ENCODE data around the gene NME5. TPM values are rescaled to one million over a fixed set of nuclear protein-coding genes. Genes with fewer than 3 reads are reported as not detected.

NME5 gene
- total and polyA plus RNA-seq, 2 of the 13 experiments (the other 11 are each of a cell fraction or from before 2014, with no cell fraction given) = 0.18 TPM; not detected in 1

DNA sequence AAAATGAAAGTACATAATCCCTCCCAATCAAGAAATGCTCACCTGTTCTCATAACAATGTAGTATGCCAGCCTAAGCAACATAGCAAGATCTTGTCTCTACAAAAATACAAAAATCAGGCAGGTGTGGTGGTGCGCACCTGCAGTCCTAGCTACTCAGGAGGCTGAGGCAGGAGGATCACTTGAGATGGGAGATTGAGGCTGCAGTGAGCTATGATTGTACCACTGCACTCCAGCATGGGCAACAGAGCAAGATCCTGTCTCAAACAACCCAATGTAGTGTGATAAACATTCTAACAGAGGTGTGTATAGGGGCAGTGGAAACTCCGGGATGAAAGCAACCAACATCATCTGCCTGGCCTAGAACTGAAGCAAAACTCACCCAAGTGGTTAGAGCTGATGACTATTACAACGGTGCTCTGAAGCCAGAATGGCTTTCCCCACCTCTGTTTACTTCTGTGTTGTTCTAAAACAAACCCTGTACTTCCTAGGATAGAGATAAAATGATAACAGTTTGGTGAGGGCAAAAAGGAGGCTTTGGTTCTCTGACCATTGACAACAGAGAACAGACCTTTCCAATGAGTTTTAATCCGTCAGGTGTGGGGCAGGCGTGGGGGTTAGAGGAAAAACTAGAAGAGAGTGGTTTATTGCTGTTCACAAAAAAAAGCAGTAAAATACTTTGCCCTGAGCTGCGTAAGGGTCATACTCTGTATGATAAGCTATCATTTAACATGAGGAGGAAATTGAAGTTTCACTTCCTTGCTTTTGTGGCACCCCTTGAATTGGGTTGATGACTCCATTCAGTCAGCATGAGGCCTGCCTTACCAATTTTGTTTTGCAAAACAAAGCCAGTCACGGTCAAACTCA, 36.5 kb downstream of the NME5 start:
- FAIRE-seq (no peak), ATAC-seq (no peak), DNase-seq (ENCODE audit: low spot score) (no peak)
- in situ Hi-C loops (cut with HindIII; ENCODE audit: extremely low pct_ligation_motif_present, low pct_unique_long_range_greater_than_20kb) = no loop called here
- ChIA-PET POLR2A (no interaction called here), CTCF (ENCODE audit: low intra/inter-chr PET ratio, low total read pairs) (no interaction called here)
- Histone ChIP-seq H4K20me1 (ENCODE audit: insufficient read depth, low read length) (no peaks in the 10 kb centered on the region), H3K36me3 (replicated peaks in 1 of 2; ENCODE audit: control insufficient read depth in 1 of 2, insufficient read depth in 2 of 2, low read length in 2 of 2) (no peaks in the 10 kb centered on the region), H3K4me2 (ENCODE audit: low read depth, low read length) (no peak overlapping the region), H3K4me1 (ENCODE audit: insufficient read depth, low read length) (peaks cover 24% of the 10 kb centered on the region), H2AFZ (ENCODE audit: low read length) (no peak overlapping the region), H3K9ac (ENCODE audit: insufficient read depth, low read depth, low read length) (no peak overlapping the region), H3K79me2 (ENCODE audit: insufficient read depth, low read length) (no peaks in the 10 kb centered on the region), H3K27me3 (ENCODE audit: control insufficient read depth in 1 of 2, insufficient read depth in 2 of 2, low read length in 2 of 2) (no peaks in the 10 kb centered on the region), H3K27ac (ENCODE audit: extremely low read length, insufficient read depth, low read length) (no peak overlapping the region), H3K9me3 (ENCODE audit: low read length) (no peaks in the 10 kb centered on the region), H3K4me3 (replicated peaks in 1 of 3; ENCODE audit: insufficient read depth in 1 of 3, low read depth in 2 of 3, low read length in 3 of 3) (no peak overlapping the region)
- intact Hi-C loops (cut with micrococcal nuclease; ENCODE audit: unreplicated experiment) = no loop called here
- WGBS (ENCODE audit: low lambda C conversion rate) = 44% methylated on average over 7 of the region's 7 CpGs
- TF ChIP-seq, protein P1, sequence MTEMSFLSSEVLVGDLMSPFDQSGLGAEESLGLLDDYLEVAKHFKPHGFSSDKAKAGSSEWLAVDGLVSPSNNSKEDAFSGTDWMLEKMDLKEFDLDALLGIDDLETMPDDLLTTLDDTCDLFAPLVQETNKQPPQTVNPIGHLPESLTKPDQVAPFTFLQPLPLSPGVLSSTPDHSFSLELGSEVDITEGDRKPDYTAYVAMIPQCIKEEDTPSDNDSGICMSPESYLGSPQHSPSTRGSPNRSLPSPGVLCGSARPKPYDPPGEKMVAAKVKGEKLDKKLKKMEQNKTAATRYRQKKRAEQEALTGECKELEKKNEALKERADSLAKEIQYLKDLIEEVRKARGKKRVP (CRISPR knock-in tag; IDR thresholded peaks at IDR 0.05) = no peak
- TF ChIP-seq, protein P2, sequence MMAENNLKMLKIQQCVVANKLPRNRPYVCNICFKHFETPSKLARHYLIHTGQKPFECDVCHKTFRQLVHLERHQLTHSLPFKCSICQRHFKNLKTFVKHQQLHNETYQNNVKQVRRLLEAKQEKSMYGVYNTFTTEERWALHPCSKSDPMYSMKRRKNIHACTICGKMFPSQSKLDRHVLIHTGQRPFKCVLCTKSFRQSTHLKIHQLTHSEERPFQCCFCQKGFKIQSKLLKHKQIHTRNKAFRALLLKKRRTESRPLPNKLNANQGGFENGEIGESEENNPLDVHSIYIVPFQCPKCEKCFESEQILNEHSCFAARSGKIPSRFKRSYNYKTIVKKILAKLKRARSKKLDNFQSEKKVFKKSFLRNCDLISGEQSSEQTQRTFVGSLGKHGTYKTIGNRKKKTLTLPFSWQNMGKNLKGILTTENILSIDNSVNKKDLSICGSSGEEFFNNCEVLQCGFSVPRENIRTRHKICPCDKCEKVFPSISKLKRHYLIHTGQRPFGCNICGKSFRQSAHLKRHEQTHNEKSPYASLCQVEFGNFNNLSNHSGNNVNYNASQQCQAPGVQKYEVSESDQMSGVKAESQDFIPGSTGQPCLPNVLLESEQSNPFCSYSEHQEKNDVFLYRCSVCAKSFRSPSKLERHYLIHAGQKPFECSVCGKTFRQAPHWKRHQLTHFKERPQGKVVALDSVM (CRISPR knock-in tag; IDR thresholded peaks at IDR 0.05) = peak; percentile 39; the same call in 1 of the 2 replicates
- no TSS peak for BruUV-seq (replicated peaks)
